ENCODE measurements around the gene ADARB1.

ADARB1 gene

GRCh38 chr21:45149021-45149420, 74.6 kb downstream of the ADARB1 start:
- no peak for DNase-seq (ENCODE audit: low read depth, low spot score)

- DNase-seq (ENCODE audit: low read depth, low spot score), result no peak
These were observed 76.3 kb downstream of the ADARB1 start for GRCh38 chr21:45150638-45151131.

- no peak for DNase-seq (ENCODE audit: low read depth, low spot score)
These were observed 77.2 kb downstream of the ADARB1 start for GRCh38 chr21:45151445-45152160.

GRCh38 chr21:45152265-45152746, 77.9 kb downstream of the ADARB1 start:
- no peak for DNase-seq (ENCODE audit: low read depth, low spot score)

GRCh38 chr21:45153358-45154318, 79.3 kb downstream of the ADARB1 start:
- DNase-seq (ENCODE audit: low read depth, low spot score), result no peak

- DNase-seq (ENCODE audit: low read depth, low spot score), result peak; percentile 67
These were observed 80.4 kb downstream of the ADARB1 start for GRCh38 chr21:45154511-45155508.

- DNase-seq (ENCODE audit: low read depth, low spot score), result no peak
These were observed 81.5 kb downstream of the ADARB1 start for GRCh38 chr21:45155910-45156309.

GRCh38 chr21:45156459-45156858, 82.1 kb downstream of the ADARB1 start:
- DNase-seq (ENCODE audit: low read depth, low spot score), result no peak

- DNase-seq (ENCODE audit: low read depth, low spot score), result no peak
These were observed 83.6 kb downstream of the ADARB1 start for GRCh38 chr21:45157932-45158331.

- DNase-seq (ENCODE audit: low read depth, low spot score), result no peak
These were observed 84.4 kb downstream of the ADARB1 start for GRCh38 chr21:45158491-45159423.

GRCh38 chr21:45160198-45160597, 85.8 kb downstream of the ADARB1 start:
- DNase-seq (ENCODE audit: low read depth, low spot score), result no peak

GRCh38 chr21:45161038-45161945, 86.9 kb downstream of the ADARB1 start:
- no peak for DNase-seq (ENCODE audit: low read depth, low spot score)

GRCh38 chr21:45162115-45162514, 87.7 kb downstream of the ADARB1 start:
- DNase-seq (ENCODE audit: low read depth, low spot score), result no peak

- no peak for DNase-seq (ENCODE audit: low read depth, low spot score)
These were observed 88.4 kb downstream of the ADARB1 start for GRCh38 chr21:45162809-45163208.

- DNase-seq (ENCODE audit: low read depth, low spot score), result no peak
These were observed 89.2 kb downstream of the ADARB1 start for GRCh38 chr21:45163413-45164123.

- no peak for DNase-seq (ENCODE audit: low read depth, low spot score)
These were observed 89.7 kb downstream of the ADARB1 start for GRCh38 chr21:45164124-45164511.

GRCh38 chr21:45164838-45165237, 90.5 kb downstream of the ADARB1 start:
- no peak for DNase-seq (ENCODE audit: low read depth, low spot score)

GRCh38 chr21:45166931-45167330, 92.6 kb downstream of the ADARB1 start:
- DNase-seq (ENCODE audit: low read depth, low spot score), result no peak

Measured in brain pericyte (primary cell).